ENCODE data around the gene PBLD.

Gene PBLD

DNA sequence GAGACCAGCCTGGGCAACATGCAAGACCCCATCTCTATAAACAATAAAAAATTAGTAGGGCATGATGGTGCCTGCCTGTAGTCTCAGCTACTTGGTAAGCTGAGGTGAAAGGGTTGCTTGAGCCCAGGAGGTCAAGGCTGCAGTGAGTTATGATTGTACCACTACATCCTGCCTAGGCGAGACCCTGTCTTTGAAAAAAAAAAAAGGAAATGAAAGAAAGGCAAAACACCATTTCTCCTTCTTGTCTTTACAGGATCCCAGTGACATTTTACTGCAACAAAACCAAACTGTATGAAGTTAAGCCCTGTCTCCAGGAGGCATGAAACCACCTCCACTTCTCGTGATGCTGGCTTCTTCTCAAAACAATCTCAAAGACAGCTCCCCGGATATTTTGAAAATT, 29.9 kb upstream of the PBLD start:
- no peak for DNase-seq (ENCODE audit: low read depth in 2 of 2)

DNA sequence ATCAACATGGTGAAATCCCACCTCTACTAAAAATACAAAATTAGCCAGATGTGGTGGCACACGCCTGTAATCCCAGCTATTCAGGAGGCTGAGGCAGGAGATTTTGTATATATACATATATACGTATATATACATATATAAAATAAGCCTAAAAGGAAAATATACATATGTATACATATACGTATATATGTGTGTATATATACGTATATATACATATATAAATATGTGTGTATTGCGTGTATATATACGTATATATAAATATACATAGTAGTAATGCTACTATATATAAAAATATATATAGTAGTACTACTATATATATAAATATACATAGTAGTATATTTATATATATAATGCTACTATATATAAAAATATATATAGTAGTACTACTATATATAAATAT, 26.5 kb upstream of the PBLD start:
- TF ChIP-seq, protein P1, sequence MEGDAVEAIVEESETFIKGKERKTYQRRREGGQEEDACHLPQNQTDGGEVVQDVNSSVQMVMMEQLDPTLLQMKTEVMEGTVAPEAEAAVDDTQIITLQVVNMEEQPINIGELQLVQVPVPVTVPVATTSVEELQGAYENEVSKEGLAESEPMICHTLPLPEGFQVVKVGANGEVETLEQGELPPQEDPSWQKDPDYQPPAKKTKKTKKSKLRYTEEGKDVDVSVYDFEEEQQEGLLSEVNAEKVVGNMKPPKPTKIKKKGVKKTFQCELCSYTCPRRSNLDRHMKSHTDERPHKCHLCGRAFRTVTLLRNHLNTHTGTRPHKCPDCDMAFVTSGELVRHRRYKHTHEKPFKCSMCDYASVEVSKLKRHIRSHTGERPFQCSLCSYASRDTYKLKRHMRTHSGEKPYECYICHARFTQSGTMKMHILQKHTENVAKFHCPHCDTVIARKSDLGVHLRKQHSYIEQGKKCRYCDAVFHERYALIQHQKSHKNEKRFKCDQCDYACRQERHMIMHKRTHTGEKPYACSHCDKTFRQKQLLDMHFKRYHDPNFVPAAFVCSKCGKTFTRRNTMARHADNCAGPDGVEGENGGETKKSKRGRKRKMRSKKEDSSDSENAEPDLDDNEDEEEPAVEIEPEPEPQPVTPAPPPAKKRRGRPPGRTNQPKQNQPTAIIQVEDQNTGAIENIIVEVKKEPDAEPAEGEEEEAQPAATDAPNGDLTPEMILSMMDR (IDR thresholded peaks at IDR 0.05; ENCODE audit: low read depth, low read length), result no peak
- H3K4me3 ChIP-seq (replicated peaks in 1 of 2; ENCODE audit: low read depth in 2 of 2, low read length in 2 of 2), result no peak overlapping the region
- DNase-seq (ENCODE audit: low read depth in 2 of 2), result no peak

More for the DNA sequence above, 29.9 kb upstream of the PBLD start:
- no peak overlapping the region for H3K4me3 ChIP-seq (replicated peaks in 1 of 2; ENCODE audit: low read depth in 2 of 2, low read length in 2 of 2)
- TF ChIP-seq, protein P1 (IDR thresholded peaks at IDR 0.05; ENCODE audit: low read depth, low read length), result no peak

DNA sequence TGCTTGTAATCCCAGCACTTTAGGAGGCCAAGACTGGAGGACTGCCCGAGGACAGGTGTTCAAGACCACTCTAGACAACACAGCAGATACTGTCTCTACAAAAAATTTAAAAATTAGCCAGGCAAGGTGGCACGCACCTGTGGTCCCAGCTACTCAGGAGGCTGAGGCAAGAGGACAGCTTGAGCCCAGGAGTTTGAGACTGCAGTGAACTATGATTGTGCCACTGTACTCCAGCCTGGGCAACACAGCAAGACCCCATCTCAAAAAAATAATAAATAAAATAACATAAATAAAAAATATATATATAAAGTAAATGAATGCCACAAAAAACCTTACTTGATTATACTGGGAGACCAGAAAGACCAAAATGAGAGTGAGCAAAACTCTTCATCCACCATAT, 20.8 kb upstream of the PBLD start:
- no peak overlapping the region for H3K4me3 ChIP-seq (replicated peaks in 1 of 2; ENCODE audit: low read depth in 2 of 2, low read length in 2 of 2)
- TF ChIP-seq, protein P1 (IDR thresholded peaks at IDR 0.05; ENCODE audit: low read depth, low read length), result no peak
- no peak for DNase-seq (ENCODE audit: low read depth in 2 of 2)

DNA sequence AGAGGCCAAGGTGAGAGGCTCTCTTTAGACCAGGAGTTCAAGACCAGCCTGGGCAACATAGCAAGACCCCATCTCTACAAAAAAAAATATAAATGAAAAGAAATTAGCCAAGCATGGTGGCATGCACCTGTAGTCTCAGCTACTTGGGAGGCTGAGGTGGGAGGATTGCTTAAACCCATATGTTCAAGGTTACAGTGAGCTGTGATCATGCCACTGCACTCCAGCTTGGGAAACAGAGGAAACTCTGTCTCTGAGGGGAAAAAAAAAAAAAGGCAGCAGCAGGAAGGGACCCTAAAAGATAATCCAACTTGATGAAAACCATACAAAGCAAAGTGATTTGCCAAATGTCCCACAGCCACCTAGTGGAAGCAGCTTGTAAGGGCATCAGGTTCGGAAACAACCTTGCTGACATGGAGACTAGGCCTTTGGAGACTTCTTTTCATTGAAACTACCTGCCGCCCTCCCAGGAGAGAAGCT, 15.6 kb upstream of the PBLD start:
- TF ChIP-seq, protein P1 (IDR thresholded peaks at IDR 0.05; ENCODE audit: low read depth, low read length), result peak; percentile 81
- H3K4me3 ChIP-seq (replicated peaks in 1 of 2; ENCODE audit: low read depth in 2 of 2, low read length in 2 of 2), result no peak overlapping the region
- peak; percentile 61 to 68 for DNase-seq (ENCODE audit: low read depth in 2 of 2)

DNA sequence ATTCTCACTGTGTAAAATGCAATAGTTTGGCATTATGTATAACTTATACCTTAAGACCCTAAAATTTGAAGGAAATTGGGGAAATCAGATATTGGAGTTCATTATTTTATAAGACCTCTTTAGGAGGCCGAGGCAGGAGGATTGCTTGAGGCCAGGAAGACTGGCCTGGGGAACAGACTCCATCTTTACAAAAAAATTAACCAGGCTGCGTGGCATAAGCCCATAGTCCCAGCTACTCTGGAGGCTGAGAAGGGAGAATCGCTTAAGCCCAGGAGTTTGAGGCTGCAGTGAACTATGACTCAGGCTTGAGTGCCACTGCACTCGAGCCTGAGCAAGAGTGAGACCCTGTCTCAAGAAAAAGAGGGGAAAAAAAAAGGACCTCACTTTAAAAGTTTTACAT, 14.0 kb upstream of the PBLD start:
- TF ChIP-seq, protein P1 (IDR thresholded peaks at IDR 0.05; ENCODE audit: low read depth, low read length), result no peak
- H3K4me3 ChIP-seq (replicated peaks in 1 of 2; ENCODE audit: low read depth in 2 of 2, low read length in 2 of 2), result no peak overlapping the region

DNA sequence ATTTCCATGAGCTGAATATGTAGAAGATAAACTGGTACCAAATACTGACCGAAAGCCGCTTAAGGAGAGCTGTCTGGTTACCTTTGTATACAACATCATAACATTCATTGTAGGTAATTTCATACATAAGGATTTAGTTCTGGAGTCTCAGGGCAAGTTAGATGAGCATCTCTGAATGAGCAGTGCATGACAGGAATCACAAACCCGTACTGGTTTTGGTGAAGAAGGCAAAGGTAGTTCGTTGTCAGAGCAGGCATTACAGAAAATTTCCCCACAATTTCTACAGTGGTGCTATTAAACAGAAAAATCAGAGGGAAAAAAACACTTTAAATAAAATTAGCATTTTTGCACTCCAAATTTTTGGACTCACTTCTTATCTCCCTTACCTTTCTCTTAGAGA, 12.9 kb upstream of the PBLD start:
- TF ChIP-seq, protein P1 (IDR thresholded peaks at IDR 0.05; ENCODE audit: low read depth, low read length), result no peak
- DNase-seq (ENCODE audit: low read depth in 2 of 2), result no peak
- no peak overlapping the region for H3K4me3 ChIP-seq (replicated peaks in 1 of 2; ENCODE audit: low read depth in 2 of 2, low read length in 2 of 2)

More for the DNA sequence above, 14.0 kb upstream of the PBLD start:
- no peak for DNase-seq (ENCODE audit: low read depth in 2 of 2)

DNA sequence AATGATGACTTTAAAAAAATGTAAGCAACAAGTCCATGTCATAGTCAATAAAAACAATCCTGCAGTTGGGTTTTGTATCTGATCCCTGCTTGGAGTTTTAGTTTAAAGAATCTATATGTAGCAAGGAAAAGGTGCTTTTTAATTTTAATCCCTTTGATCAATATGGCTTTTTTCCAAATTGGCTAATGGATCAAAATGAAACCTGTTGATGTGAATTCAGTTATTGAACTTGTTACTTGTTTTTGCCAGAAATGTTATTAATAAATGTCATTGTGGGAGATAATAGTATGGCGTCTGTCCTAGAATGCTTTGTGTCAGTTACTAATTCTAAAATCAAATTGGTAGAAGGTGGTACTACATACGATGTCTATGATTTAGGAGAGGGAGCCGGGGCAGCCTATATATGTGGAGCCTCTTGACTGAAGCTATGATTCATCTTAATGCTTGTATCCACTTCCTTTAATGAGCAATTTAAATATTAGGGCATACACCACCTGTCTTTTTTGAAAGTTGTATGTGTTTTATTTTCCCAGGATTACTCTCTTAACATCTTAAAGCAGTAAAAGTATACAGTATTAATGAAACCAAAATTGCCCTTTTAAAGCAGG, 10.3 kb upstream of the PBLD start:
- DNase-seq (ENCODE audit: low read depth in 2 of 2), result no peak
- TF ChIP-seq, protein P1 (IDR thresholded peaks at IDR 0.05; ENCODE audit: low read depth, low read length), result no peak
- H3K4me3 ChIP-seq (replicated peaks in 1 of 2; ENCODE audit: low read depth in 2 of 2, low read length in 2 of 2), result no peak overlapping the region

All from cardiac fibroblast (primary cell).